Measurements from ENCODE around the gene SBK3. TPM values are rescaled to one million over a fixed set of nuclear protein-coding genes. Genes with fewer than 3 reads are reported as not detected.
"Not testable (repeated sequence)": the region's sequence is repeated elsewhere in the genome, so short reads cannot be mapped to it uniquely, and the experiment has no call there.

SBK3 gene, protein sequence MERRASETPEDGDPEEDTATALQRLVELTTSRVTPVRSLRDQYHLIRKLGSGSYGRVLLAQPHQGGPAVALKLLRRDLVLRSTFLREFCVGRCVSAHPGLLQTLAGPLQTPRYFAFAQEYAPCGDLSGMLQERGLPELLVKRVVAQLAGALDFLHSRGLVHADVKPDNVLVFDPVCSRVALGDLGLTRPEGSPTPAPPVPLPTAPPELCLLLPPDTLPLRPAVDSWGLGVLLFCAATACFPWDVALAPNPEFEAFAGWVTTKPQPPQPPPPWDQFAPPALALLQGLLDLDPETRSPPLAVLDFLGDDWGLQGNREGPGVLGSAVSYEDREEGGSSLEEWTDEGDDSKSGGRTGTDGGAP
- 0.13 and 0.28 TPM in 2 replicates for total RNA-seq

DNA sequence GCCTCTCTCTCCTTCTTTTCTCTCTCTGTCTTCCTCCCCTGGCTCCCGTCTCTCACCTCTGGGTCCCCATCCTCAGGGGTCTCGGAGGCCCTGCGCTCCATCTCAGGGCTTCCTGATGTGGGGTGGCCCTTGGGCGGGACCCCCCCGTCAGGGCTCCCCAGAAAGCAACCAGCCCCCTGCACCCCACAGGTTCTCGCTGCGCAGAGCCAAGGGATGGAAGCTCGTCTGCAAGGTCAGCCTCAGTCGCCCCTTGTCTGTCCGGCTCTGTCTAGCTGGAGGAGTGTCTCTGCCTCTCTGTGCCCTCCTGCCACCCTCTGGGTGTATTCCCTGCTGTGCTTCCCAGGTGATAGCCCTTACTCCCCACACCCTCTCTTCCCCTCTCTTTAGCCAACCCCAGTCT is at the start of gene SBK3:
TSS of gene SBK3 (minus strand) at position 101 of the 400 bp plus-strand sequence. CDS start at position 101, 0 bp downstream.
- no peak for DNase-seq (ENCODE audit: low read depth, low spot score)

DNA sequence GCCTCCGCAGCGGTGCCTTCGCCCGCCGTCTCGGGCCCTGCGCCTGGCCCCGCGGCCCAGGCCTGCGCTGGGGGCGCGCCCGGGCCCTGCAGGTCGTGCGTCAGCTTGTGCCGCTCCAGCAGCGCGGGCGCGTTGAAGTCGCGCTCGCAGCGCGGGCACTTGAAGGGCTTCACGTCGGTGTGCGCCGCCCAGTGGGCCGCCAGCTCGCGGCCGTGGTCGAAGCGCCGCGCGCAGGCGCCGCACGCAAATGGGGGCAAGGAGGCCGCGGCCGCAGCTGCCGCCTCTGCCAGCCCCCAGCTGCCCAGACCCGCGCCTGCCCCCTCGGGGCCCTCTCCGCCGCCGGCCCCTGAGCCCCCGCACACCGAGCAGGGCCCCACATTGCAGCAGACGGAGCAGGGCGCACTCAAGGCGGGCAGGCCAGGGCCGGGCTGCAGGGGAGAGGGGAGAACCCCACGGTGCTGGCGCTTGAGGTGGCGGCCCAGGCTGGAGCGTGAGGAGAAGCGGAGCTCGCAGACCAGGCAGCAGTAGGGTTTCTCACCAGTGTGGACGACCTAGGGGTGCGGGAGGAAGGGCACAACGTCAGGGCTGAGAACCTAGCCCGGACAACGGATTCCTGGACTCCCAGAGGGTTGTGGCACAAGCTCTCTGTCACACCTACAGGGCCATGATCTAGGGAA is 47.9 kb upstream of the SBK3 start:
- DNase-seq (ENCODE audit: low read depth, low spot score) = no peak

DNA sequence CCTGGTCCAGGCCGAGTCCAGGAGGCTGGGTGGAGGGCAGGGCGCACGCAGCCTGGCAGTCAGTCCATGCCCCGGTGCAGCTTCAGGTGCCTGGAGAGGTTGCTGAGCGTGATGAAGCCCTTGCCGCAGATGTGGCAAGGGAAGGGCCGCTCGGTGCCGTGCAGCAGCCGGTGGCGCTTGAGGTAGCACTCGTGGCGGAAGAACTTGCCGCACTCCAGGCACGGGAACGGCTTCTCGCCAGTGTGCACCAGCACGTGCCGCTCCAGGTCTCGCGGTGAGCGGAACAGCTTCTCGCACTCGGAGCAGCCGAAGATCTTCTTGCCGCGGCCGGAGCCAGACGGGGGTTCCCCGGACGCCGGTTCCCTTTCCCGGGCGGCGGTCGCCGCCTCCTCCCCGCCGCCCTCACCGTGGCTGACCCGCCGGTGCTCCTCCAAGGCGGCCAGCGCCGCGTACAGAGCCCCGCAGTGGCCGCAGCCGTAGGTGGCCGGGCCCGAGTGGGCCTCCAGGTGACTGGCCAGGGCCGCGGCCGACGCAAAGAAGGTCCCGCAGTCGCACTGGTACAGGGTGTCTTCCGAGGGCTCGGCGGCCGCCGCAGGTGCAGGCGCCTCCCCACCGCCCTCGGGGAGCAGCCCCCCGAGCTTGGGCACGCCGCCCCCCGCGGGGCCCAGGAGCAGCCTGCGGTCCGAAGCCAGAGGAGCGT is 47.2 kb upstream of the SBK3 start:
- DNase-seq (ENCODE audit: low read depth, low spot score) = no peak

DNA sequence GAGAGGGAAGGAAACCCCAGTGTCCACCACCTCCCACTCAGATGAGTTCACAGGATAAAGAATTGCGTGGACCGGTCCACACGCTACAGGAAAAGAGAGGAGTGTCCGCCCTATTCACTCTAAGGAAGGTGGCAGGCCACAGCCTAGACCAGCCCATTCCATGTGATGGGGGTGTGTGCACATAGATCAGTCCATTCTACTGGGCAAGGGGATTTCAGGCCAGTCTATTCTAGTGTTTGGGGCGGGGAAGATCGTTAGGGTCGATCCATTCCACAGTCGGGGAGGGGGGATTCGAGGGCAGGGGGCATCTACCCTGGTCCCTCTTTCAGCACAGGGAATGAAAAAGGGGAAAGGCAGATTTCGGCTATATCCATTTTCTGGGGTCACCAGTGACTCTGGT is 46.2 kb upstream of the SBK3 start:
- DNase-seq (ENCODE audit: low read depth, low spot score) = no peak

DNA sequence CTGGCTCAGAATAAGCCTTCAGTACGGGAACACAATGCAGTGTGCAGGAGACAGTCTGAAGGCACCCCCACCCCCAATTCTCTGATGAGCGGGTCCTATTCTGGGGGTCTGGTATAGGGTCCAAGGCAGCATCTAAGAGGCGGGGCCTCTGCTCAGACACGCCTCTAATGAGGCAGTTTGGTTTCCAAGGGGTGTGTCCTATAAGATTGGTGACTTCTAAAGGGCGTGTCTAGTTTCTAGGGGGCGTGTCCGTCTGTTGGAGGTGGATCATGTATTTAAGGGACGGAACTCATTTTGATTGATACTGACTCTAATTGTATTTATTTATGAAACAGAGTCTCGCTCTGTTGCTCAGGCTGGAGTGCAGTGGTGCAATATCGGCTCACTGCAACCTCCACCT is 45.3 kb upstream of the SBK3 start:
- DNase-seq (ENCODE audit: low read depth, low spot score) = no peak

DNA sequence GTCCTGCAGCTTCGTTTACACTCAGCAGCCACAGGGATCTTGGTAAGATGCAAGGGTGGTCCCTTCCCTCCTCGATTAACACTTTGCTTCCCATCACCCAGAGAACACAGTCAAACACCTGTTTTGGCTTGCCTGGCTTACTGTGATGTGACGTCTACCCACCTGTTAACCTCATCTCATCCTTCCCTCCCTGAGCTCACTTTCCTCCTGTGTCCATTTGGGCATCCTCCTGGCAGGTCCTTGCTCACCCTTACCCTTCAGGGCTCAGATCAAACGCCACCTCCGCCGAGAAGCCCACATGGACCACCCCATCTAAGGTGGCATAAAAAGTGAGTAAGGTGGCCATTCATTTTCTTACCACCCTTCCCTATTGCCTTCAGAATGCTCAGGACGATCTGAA is 44.8 kb upstream of the SBK3 start:
- no peak for DNase-seq (ENCODE audit: low read depth, low spot score)

DNA sequence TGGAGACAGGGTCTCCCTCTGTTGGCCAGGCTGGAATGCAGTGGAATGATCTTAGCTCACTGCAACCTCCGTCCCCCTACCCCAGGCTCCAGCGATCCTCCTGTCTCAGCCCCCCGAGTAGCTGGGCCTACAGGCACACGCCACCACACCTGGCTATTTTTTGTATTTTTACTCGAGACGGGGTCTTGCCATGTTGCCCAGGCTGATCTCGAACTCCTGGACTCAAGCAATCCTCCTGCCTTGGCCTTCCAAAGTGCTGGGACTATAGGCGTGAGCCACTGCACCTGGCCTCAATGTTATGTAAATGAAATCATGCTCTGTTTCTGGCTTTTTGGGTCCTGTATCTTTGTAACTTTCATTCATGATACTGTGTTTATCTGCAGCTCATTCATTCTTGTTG is 43.4 kb upstream of the SBK3 start:
- no peak for DNase-seq (ENCODE audit: low read depth, low spot score)

DNA sequence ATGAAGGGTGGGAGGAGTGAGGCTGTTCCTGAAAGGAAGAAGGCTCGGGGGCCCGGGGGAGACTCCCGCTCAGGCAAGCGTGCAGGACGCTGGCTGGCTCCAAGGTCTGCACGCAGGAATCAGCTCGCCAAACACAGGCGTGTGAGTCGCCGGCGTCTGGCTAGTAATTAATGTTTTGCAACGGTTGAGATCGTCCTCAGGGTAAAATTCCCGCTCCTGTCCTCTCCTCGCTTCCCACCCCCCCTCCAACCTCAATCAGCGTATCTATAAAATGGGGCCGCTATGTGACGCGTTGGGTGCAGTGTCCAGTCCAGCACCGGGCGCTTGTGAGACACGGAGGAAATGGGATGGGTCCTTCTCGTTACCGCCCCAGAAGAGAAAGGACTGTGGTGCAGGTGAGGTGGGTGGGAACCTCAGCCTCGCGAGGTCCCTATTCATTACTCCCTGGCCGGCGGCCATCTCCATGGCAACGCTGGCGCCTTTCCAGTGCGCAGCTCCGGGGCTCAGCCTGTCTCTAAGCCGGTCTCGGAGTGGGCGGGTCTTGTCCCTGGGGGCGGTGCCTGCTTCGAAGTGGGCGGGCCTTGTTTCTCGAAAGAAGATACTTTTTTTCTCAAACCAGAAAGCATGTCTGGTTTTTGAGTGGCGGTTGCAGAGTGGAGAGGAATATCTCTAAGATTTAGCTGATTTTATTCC is 41.8 kb upstream of the SBK3 start:
- DNase-seq (ENCODE audit: low read depth, low spot score) = peak; percentile 63

DNA sequence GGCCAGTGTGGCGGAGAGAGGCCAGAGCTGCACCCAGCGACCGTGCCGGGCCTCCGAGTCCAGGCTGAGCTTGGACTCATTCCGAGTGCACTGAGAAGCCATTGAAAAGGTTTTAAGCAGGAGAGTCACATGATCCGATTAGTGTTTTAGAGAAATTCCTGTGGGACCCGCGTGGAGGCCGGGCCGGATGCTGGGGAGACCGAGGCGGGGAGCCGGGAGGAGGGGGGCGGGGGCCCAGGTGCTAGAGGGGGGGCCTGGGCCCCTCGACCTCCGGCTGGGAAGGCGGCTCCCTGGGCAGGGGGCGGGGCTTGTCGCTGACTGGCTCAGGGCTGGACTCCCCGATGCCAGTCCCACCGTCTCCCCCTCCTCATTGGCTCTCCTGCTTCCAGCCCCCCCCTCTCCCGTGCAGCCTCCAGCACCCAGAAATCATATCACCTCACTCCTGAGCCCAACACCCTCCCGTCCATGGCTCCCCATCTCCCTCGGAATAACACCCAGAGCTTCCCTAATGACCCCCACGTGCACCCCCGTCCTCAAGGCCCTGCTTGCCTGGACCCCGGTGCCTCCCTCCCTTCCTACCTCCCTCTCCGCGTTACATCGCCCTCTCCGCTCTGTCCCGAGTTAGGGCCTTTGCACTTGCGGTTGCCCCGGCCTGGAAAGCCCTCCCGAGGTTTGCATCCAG is 40.5 kb upstream of the SBK3 start:
- DNase-seq (ENCODE audit: low read depth, low spot score) = no peak

DNA sequence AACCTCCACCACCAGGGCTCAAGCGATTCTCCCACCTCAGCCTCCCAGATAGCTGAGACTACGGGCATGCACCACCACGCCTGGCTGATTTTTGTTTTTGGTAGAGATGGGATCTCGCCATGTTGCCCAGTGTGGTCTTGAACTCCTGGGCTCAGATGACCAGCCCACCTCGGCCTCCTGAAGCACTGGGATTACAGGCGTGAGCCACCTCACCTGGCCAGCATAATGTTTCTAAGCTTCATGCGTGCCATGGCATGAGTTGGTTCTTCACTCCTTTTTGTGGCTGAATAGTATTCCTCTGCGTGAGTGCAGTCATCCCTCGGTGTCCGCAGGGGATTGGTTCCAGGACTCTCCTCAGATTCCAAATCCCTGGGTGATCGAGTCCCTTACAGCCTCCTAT is 39.5 kb upstream of the SBK3 start:
- DNase-seq (ENCODE audit: low read depth, low spot score) = no peak

DNA sequence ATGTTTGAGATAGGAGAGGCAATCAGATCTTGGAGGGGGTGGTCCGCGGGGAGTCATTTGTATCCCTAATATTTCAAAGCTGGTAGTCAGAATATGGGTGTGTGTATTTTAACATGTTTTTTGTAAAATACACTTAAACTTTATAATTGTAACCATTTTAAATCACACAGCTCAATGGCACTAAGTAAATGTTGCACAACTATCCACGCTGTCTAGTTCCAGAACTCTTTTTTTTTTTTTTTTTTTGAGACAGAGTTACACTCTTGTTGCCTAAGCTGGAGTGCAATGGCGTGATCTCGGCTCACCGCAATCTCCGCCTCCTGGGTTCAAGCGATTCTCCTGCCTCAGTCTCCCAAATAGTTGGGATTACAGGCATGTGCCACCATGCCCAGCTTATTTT is 38.6 kb upstream of the SBK3 start:
- not testable (repeated sequence) for DNase-seq (ENCODE audit: low read depth, low spot score)

DNA sequence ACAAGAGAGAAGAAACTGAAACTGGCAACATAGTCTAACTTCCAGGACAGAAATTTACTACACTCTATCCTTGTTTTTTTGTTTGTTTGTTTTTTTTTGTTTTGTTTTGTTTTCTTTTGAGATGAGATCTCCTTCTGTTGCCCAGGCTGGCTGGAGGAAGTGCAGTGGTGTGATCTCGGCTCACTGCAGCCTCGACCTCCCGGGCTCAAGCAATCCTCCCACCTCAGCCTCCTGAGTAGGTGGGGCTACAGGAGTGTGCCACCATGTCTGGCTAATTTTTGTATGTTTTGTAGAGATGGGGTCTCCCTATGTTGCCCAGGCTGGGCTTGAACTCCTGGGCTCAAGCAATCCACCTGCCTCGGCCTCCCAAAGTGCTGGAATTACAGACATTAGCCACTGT is 36.9 kb upstream of the SBK3 start:
- DNase-seq (ENCODE audit: low read depth, low spot score) = not testable (repeated sequence)

DNA sequence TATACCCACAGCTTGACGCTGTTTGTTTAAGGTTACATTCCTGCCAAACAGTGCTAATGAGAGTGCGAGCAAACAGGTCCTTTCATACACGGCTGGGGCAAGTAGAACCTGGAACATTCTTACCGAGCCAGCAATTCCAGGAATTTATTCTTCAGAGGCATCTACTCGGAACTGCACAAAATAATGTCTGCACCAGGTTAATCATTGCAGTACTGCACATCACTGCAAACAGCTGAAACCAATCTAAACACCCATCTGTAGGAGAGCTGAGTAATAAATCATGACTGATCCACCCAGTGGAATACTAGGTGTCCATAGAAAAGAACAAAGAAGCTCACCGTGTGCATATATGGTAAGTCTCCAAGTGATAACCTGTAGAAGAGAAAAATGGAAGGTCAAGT is 36.5 kb upstream of the SBK3 start:
- DNase-seq (ENCODE audit: low read depth, low spot score) = no peak

DNA sequence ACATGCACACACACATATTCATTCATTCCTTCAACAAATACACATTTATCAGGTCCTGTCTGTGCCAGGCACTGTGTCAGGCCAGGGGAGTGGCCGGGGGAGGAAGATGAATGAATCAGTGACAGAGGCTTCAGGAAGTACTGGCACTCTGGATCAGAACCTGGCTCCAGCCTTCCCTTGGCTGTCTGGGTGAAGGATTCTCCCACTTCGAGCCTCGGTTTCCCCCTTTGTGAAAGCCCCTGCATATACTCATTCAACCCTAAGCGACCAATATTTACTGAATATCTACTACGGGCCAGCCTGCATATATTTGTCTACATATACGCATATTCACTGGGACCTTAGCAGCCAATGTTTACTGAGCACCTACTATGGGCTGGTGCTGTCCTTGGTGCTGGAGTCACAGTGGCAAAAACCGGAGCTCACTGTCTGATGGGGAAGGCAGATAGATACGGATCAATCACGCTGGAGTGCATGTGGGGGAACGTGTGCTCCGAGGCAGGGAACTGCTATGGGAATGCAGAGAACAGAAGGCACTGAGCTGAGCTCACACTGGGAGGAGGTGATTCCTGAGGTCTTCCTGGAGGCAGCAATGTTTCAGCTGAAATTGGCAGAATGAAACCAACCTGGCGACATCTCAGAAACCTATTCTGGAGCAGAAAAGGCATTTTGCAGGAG is 35.9 kb upstream of the SBK3 start:
- no peak for DNase-seq (ENCODE audit: low read depth, low spot score)

DNA sequence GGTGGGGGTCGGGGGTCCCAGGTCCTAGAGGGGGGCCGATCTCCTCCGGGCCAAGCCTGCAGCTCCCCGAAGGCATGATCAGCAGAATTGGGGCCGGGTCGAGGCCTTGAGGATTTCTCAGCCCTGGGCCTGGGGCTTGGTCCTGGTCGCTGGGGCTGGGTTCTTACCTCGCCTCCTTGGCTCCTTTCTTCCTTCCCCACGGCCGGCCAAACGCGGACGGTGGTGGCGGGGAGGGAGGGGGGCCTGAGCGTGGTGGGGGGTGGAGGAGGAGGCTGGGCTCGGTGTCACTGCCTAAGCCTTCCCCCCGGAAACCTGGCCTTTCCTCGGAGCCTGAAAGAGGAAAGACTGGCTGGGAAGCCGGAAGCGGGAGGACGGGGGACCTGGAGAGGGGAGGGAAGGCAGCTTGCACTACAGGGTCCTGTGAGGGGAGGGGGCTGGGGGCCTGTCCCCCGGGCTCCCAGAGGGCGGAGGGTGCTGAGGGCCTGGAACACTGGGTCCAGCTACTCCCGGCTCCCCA is 35.3 kb upstream of the SBK3 start, which contains the start of gene ZNF579:
TSS of gene ZNF579 (minus strand) at position 221 of the 517 bp plus-strand sequence. CDS start 1,209 bp downstream, outside the sequence.
- DNase-seq (ENCODE audit: low read depth, low spot score) = peak; percentile 70

DNA sequence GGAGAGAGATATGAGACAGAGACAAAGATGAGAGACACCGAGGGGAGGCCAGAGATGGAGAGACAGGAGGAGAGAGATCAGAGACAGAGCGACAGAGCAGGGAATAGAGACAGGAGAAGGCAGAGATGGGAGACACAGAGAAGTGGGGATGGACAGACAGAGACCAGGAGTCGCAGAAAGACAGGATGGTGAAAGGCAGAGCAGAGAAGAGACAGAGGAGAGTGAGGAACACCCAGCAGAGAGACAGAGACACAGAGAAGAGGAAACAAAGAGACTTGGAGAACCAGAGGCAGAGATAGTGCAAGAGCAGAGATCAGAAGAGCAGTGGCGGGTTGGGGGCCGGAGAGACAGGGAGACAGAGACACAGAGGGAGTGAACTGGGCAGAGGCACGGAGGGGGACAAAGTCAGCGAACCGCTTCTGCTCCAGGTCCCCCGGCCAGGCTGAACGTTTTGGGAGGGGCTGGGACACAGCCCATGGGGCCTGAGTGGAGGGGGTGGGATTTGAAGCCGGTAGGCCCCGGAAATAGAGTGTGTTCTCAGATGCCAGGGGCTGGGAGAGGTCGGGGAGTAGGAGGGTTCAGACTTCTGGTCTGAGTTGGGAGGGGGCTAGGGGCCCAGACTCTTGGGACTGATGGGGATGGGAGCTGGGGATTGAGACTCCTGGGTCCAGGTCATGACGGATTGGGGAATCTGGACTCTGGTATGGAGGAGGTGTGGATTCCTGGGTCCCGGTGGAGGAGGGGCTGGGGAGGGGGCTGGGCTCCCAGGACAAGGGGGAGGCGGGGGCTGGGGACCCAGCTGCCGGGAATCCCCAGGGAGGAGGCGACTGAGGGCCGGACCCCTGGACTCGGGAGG is 34.7 kb upstream of the SBK3 start:
- DNase-seq (ENCODE audit: low read depth, low spot score) = no peak

DNA sequence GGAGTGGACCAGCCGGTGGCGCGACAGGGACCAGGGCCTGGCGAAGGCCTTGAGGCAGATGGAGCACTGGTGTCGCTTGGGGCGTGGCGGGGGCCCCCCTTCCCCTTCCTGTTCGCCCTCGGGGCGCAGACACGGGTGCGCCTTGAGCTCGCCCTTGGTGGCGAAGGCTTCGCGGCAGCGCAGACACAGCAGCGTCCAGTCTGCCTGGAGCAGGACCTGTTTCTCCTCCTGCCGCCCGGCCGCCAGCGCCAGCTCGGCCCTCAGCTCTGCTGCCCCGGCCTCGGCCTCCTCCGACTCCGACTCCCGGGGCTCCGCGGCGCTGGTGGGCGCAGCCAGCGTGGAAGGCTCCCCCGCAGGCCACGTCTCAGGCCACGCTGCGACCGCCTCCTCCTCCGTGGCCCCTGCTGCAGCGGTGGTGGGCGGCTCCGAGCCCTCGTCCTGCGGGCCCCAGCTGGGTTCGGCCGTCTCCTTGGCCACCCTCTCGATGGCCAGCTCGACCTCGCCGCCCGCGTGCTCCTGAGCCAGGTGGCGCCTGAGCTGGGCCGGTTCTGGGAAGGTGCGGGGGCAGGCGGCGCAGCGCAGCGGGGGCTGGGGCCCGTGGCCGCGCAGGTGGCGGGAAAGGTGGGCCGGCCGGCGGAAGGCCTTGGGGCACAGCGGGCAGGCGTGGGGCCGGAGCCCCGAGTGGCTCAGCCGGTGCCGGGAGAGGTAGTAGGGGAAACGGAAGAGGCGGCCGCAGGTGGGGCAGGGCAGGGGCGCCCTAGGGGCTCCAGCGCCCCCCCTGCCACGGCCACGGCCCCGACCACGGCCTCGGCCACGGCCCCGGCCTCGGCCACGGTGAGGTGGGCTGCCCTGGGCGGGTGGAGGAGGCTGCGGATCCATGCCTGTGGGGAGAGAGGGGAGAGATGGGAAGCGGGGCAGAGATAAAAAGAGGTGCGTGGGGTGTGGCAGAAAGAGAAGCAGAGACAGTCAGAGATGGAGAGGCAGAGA is 33.7 kb upstream of the SBK3 start:
- no peak for DNase-seq (ENCODE audit: low read depth, low spot score)
